ENCODE data around the gene NBPF20.
"Not testable (repeated sequence)": the region's sequence is repeated elsewhere in the genome, so short reads cannot be mapped to it uniquely, and the experiment has no call there.

DNA sequence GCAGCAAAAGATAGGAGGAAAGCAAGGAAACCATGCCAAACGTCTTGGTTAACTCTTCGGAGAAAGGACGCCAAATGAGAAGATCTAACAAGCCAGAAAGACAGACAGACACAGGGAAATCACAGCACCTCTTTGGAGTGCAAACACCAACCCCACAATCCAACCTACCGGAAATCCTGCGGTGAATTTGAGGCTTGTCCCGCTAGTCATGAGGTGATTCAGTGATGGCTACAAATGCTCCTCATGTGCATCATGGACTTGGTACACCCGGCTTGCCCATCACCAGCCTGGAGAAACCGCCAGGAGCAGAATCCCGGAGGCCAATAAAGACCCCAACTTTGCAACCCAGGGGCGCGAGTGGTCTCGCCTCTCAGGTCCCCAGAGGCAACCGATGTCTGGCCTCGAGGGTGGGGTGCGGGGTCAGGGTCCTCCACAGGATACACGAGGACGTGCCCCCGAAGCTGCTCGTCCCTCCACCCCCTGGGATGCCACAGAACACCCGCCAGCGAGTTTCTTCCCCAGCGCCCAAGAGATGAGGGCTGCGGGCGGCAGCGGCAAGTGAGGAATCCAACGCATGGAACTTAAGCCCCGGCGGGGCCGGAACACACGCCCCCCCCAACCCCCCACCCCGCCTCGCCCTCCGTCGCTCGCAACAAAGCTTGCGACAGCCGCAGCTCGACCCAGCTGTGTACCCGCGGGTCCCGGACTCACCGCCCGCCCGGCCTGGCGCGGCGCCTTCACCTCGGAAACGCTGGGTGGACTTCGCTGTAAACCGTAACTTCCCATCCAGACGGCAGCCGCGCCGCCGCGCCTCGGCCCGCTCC is 579 bp downstream of the NBPF20 start:
- not testable (repeated sequence) for TF ChIP-seq CTCF (IDR thresholded peaks at IDR 0.05)
- TF ChIP-seq POLR2A (IDR thresholded peaks at IDR 0.05), result peak; percentile 27
